Esophagus squamous epithelium (tissue), 5 donors: Measurements from ENCODE around the gene BRSK2. TPM values are rescaled to one million over a fixed set of nuclear protein-coding genes. Genes with fewer than 3 reads are reported as not detected.

Experiments used
- DNase-seq: peaks from one replicate; lab custom pipeline; 2025; lab: John Stamatoyannopoulos, UW
- H3K27ac ChIP-seq, 4 donors: fragments of 200-600 bp; sonication (generic); one replicate each; pipeline ENCODE4 v1.5.1; 2016 to 2019; ENCODE audit warnings: mild to moderate bottlenecking in 1 of 4
- H3K27me3 ChIP-seq, 4 donors: fragments of 200-600 bp; sonication (generic); 1 replicate in 3 of 4; 2 replicates in 1 of 4; pipeline versions ENCODE4 v1.5.1 to v1.6.0; 2017 to 2021; ENCODE audit warnings: antibody characterized with exemption in 1 of 4
- H3K36me3 ChIP-seq, 3 donors: fragments of 200-600 bp; sonication (generic); one replicate each; pipeline ENCODE4 v1.5.1; 2016 to 2019
- H3K4me1 ChIP-seq, 3 donors: fragments of 200-600 bp; sonication (generic); one replicate each; pipeline ENCODE4 v1.5.1; 2017 to 2019
- H3K4me3 ChIP-seq, 4 donors: fragments of 200-600 bp; sonication (generic); 1 replicate in 3 of 4; 2 replicates in 1 of 4; pipeline ENCODE4 v1.5.1; 2016 to 2019; ENCODE audit warnings: mild to moderate bottlenecking in 2 of 4, moderate library complexity in 1 of 4
- H3K9me3 ChIP-seq, 3 donors: fragments of 200-600 bp; sonication (generic); one replicate each; pipeline ENCODE4 v1.5.1; 2016 to 2019
- CTCF ChIP-seq, 6 experiments: fragments of 450-650 bp in 4 of 6; fragments of 200-600 bp in 2 of 6; sonication (generic) in 2 of 6; IDR thresholded peaks; one replicate each; pipeline ENCODE4 v1.5.1; 2016 to 2019; ENCODE audit warnings: antibody characterized with exemption in 6 of 6, mild to moderate bottlenecking in 4 of 6, moderate library complexity in 4 of 6
- POLR2A ChIP-seq, 4 donors: fragments of 450-650 bp; IDR thresholded peaks; one replicate each; pipeline ENCODE4 v1.6.1; 2017; ENCODE audit warnings: antibody characterized with exemption in 4 of 4, mild to moderate bottlenecking in 4 of 4, moderate library complexity in 3 of 4
- WGBS, 2 donors: methylation state at CpG; one replicate each; pipeline ENCODE4 v1.1.5; 2018; 5-methylcytosine and 5-hydroxymethylcytosine counted together
- intact Hi-C: fragments of 100-400 bp; cut with DNase I; formaldehyde crosslinking; loops from one replicate; pipeline ENCODE4 v1.15.0; 2022
- total RNA-seq, 4 donors: library from RNA; depleted of rRNA; stranded (reverse); fragments of >200 nt; gene quantifications; one replicate each; pipeline ENCODE4 v1.1.0, GENCODE V29; 2016
- donor health status: DM: yes; HTN: yes; CAD: no.

Gene BRSK2
- total RNA-seq, 4 donors from 2014 or later = 0.23 to 1.3 (median 0.35) TPM; not detected in 1

DNA sequence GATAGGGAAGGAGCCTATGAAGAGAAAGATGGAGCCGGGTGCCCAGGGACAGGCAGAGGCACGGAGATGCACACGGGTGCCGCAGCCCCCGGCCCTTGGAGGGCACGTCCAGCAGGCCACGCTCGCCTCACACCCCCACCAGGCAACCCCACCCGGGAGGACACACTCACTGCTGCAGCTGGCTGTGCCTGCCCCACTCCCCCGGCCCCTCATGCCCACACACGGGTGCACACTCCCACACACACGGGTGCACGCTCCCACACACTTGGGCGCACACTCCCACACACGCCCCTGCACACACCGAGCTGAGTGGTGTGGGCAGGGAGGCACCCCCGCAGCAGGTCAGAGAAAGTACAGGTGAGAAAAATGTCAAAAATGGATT is 95.8 kb downstream of the BRSK2 start:
- Histone ChIP-seq H3K9me3 (no peaks in the 10 kb centered on the region), H3K36me3 (peaks cover 0 to 26% (median 0%) of the 10 kb centered on the region in 3 donors), H3K27me3 (no peaks in the 10 kb centered on the region), H3K4me3 (peak overlapping the region; percentile 8 to 53 (median 42)), H3K27ac (peak overlapping the region; percentile 15 to 89 (median 82)), H3K4me1 (peaks cover 40 to 92% (median 78%) of the 10 kb centered on the region in 3 donors)
- intact Hi-C loops = no loop called here
- 65% methylated on average over 10 of the region's 17 CpGs; no CpG with 5 or more reads in 1 of the 2 donors for WGBS, 2 donors
- no peak for DNase-seq
- TF ChIP-seq POLR2A (IDR thresholded peaks at IDR 0.05) = no peak
- no peak for TF ChIP-seq CTCF (IDR thresholded peaks at IDR 0.05)

- intact Hi-C loops = no loop called here
- H3K36me3 ChIP-seq = peaks cover 0 to 18% (median 0%) of the 10 kb centered on the region in 3 donors
- TF ChIP-seq CTCF (IDR thresholded peaks at IDR 0.05) (no peak), POLR2A (IDR thresholded peaks at IDR 0.05) (no peak)
- peak within 1 kb of the TSS; percentile 8 to 53 (median 42) for H3K4me3 ChIP-seq
- 23 to 44% methylated on average over 5 to 7 of the region's 31 CpGs for WGBS, 2 donors
- H3K9me3 ChIP-seq = no peaks in the 10 kb centered on the region
- DNase-seq = no peak
- peak within 1 kb of the TSS; percentile 15 to 89 (median 82) for H3K27ac ChIP-seq
- peaks cover 40 to 92% (median 73%) of the 10 kb centered on the region in 3 donors for H3K4me1 ChIP-seq
- no peaks in the 10 kb centered on the region for H3K27me3 ChIP-seq
These were observed 96.5 kb downstream of the BRSK2 start, which contains the start of gene MOB2 for GRCh38 chr11:1486054-1486825. Gene MOB2 (minus strand): TSS chr11:1486779. CDS start chr11:1486556, 223 bp downstream.

DNA sequence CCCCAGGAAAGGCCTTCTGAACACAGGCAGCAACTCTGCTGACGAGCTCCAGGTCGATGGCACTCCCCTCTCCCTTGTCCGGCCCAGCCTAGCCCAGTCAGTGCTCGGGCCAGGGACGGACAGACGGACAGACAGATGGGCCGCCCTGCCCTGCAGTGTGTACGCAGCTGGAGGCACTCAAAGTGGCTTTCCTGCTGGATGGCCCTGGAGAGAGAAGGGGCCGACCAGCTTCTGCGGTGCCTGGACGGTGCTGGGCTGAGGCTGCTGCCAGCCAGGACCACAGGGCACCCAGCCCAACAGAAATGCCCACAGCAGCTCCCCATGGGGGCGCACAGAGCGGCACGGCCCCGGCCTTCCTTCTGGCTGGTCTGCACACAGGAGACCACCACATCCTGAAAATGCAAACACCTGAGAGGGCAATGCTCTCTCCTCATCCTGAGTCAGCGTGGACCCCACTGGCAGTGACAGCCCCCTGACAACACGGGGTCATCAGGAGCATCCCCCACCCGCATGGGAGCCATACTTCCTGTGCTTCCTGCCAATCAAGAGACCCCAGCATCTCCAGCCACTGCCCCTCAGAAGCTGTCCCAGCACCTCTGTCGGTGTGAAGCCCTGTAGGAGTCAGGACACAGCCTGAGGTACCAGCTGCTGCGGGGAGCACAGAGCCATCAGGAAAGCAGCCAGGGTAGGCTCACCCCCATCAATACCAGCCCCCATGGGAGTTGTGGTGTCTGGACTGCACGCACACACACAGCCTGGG is 97.5 kb downstream of the BRSK2 start:
- peaks cover 40 to 90% (median 64%) of the 10 kb centered on the region in 3 donors for H3K4me1 ChIP-seq
- intact Hi-C loops = no loop called here
- TF ChIP-seq POLR2A (IDR thresholded peaks at IDR 0.05) (no peak), CTCF (IDR thresholded peaks at IDR 0.05) (no peak)
- no peaks in the 10 kb centered on the region for H3K27me3 ChIP-seq
- peaks cover 0 to 12% (median 0%) of the 10 kb centered on the region in 3 donors for H3K36me3 ChIP-seq
- H3K4me3 ChIP-seq = peak overlapping the region in 1 of 4 donors; percentile 53
- 76% methylated on average over 3 of the region's 21 CpGs; no CpG with 5 or more reads in 1 of the 2 donors for WGBS, 2 donors
- peak overlapping the region in 3 of 4 donors; percentile 57 to 89 (median 78) for H3K27ac ChIP-seq
- no peak for DNase-seq
- H3K9me3 ChIP-seq = no peaks in the 10 kb centered on the region

GRCh38 chr11:1487851-1488574 is 98.3 kb downstream of the BRSK2 start:
- intact Hi-C loops = no loop called here
- Histone ChIP-seq H3K4me1 (peaks cover 40 to 90% (median 57%) of the 10 kb centered on the region in 3 donors), H3K27ac (peak overlapping the region in 3 of 4 donors; percentile 57 to 89 (median 78))

More at GRCh38 chr11:1487851-1488574, 98.3 kb downstream of the BRSK2 start:
- peaks cover 0 to 6% (median 0%) of the 10 kb centered on the region in 3 donors for H3K36me3 ChIP-seq
- 67 to 76% methylated on average over 6 to 19 of the region's 23 CpGs for WGBS, 2 donors
- TF ChIP-seq CTCF (IDR thresholded peaks at IDR 0.05) (peak in 1 of 6 experiments; percentile 7), POLR2A (IDR thresholded peaks at IDR 0.05) (no peak)
- no peaks in the 10 kb centered on the region for H3K27me3 ChIP-seq
- DNase-seq = no peak
- no peaks in the 10 kb centered on the region for H3K9me3 ChIP-seq
- H3K4me3 ChIP-seq = peak overlapping the region in 1 of 4 donors; percentile 12
